ENCODE data around the gene KDM7A.

DNA sequence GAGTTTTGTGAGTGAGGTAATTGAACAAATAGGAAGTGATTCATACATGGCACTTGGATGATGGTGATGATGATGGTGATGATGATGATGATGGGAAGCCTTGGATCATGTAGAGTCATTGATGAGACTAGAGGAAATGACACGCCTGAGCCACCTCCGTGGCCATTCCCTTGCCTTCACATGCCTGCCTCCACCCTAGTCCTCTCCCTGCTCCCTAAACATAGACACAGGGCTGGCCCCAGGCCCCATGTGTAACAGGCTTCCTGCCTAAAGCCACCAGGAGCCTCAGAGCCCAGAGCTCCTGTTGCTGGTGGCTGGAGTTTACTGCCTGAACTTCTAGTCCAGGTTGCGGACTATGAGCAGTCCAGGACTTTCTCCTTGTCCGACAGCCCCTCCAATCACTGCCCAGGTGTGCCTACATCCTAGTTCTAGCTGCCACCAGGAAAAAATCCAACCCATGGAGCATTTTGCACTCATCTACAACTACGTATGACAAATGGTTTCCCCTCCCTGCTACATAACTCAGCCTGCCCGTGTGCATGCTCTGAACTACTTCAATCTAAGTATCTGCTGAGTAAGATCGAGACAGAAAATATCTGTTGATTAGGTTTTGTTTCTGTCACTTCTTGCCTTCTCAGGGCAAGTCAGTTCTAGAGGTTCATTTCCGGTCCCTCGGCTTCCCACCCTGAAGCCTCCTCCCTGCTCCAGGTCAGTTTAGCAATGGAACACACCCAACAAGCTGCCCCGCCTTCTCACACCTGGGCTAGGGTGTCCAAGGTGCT, 35.5 kb upstream of the KDM7A start:
- TF ChIP-seq, protein P1, sequence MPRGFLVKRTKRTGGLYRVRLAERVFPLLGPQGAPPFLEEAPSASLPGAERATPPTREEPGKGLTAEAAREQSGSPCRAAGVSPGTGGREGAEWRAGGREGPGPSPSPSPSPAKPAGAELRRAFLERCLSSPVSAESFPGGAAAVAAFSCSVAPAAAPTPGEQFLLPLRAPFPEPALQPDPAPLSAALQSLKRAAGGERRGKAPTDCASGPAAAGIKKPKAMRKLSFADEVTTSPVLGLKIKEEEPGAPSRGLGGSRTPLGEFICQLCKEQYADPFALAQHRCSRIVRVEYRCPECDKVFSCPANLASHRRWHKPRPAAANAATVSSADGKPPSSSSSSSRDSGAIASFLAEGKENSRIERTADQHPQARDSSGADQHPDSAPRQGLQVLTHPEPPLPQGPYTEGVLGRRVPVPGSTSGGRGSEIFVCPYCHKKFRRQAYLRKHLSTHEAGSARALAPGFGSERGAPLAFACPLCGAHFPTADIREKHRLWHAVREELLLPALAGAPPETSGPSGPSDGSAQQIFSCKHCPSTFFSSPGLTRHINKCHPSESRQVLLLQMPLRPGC (tag by site-specific recombination; IDR thresholded peaks at IDR 0.05) = no peak
- TF ChIP-seq ZNF843 (tag by site-specific recombination; IDR thresholded peaks at IDR 0.05) = no peak
- TF ChIP-seq, protein P2, sequence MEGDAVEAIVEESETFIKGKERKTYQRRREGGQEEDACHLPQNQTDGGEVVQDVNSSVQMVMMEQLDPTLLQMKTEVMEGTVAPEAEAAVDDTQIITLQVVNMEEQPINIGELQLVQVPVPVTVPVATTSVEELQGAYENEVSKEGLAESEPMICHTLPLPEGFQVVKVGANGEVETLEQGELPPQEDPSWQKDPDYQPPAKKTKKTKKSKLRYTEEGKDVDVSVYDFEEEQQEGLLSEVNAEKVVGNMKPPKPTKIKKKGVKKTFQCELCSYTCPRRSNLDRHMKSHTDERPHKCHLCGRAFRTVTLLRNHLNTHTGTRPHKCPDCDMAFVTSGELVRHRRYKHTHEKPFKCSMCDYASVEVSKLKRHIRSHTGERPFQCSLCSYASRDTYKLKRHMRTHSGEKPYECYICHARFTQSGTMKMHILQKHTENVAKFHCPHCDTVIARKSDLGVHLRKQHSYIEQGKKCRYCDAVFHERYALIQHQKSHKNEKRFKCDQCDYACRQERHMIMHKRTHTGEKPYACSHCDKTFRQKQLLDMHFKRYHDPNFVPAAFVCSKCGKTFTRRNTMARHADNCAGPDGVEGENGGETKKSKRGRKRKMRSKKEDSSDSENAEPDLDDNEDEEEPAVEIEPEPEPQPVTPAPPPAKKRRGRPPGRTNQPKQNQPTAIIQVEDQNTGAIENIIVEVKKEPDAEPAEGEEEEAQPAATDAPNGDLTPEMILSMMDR (tag by site-specific recombination; IDR thresholded peaks at IDR 0.05) = no peak
- TF ChIP-seq TCF7L2 (IDR thresholded peaks at IDR 0.05; ENCODE audit: borderline replicate concordance, low read depth, low read length) = no peak
- no peak for TF ChIP-seq ZNF621 (tag by site-specific recombination; IDR thresholded peaks at IDR 0.05)
- TF ChIP-seq, protein P3, sequence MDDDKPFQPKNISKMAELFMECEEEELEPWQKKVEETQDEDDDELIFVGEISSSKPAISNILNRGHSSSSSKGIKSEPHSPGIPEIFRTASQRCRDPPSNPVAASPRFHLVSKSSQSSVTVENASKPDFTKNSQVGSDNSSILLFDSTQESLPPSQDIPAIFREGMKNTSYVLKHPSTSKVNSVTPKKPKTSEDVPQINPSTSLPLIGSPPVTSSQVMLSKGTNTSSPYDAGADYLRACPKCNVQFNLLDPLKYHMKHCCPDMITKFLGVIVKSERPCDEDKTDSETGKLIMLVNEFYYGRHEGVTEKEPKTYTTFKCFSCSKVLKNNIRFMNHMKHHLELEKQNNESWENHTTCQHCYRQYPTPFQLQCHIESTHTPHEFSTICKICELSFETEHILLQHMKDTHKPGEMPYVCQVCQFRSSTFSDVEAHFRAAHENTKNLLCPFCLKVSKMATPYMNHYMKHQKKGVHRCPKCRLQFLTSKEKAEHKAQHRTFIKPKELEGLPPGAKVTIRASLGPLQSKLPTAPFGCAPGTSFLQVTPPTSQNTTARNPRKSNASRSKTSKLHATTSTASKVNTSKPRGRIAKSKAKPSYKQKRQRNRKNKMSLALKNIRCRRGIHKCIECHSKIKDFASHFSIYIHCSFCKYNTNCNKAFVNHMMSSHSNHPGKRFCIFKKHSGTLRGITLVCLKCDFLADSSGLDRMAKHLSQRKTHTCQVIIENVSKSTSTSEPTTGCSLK (tag by site-specific recombination; IDR thresholded peaks at IDR 0.05) = no peak
- TF ChIP-seq ZIC2 (tag by site-specific recombination; IDR thresholded peaks at IDR 0.05) = no peak
- TF ChIP-seq, protein P4, sequence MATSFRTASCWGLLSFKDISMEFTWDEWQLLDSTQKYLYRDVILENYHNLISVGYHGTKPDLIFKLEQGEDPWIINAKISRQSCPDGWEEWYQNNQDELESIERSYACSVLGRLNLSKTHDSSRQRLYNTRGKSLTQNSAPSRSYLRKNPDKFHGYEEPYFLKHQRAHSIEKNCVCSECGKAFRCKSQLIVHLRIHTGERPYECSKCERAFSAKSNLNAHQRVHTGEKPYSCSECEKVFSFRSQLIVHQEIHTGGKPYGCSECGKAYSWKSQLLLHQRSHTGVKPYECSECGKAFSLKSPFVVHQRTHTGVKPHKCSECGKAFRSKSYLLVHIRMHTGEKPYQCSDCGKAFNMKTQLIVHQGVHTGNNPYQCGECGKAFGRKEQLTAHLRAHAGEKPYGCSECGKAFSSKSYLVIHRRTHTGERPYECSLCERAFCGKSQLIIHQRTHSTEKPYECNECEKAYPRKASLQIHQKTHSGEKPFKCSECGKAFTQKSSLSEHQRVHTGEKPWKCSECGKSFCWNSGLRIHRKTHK (tag by site-specific recombination; IDR thresholded peaks at IDR 0.05) = no peak
- no peak for TF ChIP-seq SALL2 (tag by site-specific recombination; IDR thresholded peaks at IDR 0.05; ENCODE audit: borderline replicate concordance)
- no peak for TF ChIP-seq ZNF37A (tag by site-specific recombination; IDR thresholded peaks at IDR 0.05)

Data from HEK293 (cell line).